Panc1 (cell line): ENCODE measurements around the gene CDK18. TPM values are rescaled to one million over a fixed set of nuclear protein-coding genes. Genes with fewer than 3 reads are reported as not detected.

Experiments
- ATAC-seq: fragments of 200-7000 bp; cut with Tn5 transposase; 2 replicates; pipeline ENCODE4 v1.9.1; 2020; ENCODE audit warnings: mild to moderate bottlenecking, moderate library complexity
- BruUV-seq: library from RNA; stranded (reverse); fragments of 400-500 nt; replicated peaks from 2 replicates; lab custom pipeline; 2021; lab: Mats Ljungman, UMichigan
- CTCF ChIA-PET: fragments of 300-600 bp; sonication (Branson Sonifier 250); formaldehyde crosslinking; loops from one replicate; lab custom pipeline; 2022; ENCODE audit warnings: antibody characterized with exemption; lab: Charles Lee
- POLR2A ChIA-PET: fragments of 300-600 bp; sonication (Branson Sonifier 250); formaldehyde crosslinking; loops from one replicate; lab custom pipeline; 2022; ENCODE audit warnings: antibody characterized with exemption; lab: Charles Lee
- DNase-seq: peaks from one replicate; pipeline ENCODE4 v3.0.0-alpha.2; 2010; ENCODE audit warnings: low read depth, low spot score
- H3K27ac ChIP-seq: 2 replicates; pipeline ENCODE4 v1.5.1; 2011; ENCODE audit warnings: mild to moderate bottlenecking, low read length, inconsistent platforms
- H3K27me3 ChIP-seq: fragments of 200-500 bp; sonication (Bioruptor generic); 2 replicates; pipeline ENCODE4 v1.6.0; 2014; ENCODE audit warnings: low read length, inconsistent platforms; ENCODE audit not compliant: control insufficient read depth, insufficient read depth
- H3K36me3 ChIP-seq: fragments of 200-500 bp; sonication (Bioruptor generic); 2 replicates; pipeline ENCODE4 v1.5.1; 2014; ENCODE audit warnings: inconsistent platforms, mild to moderate bottlenecking, low read length, moderate library complexity; ENCODE audit not compliant: control insufficient read depth, insufficient read depth
- H3K4me1 ChIP-seq: 2 replicates; pipeline ENCODE4 v1.5.1; 2011; ENCODE audit warnings: inconsistent platforms, mild to moderate bottlenecking, low read length, moderate library complexity; ENCODE audit not compliant: control insufficient read depth, insufficient read depth
- H3K4me3 ChIP-seq, 2 experiments: 2 replicates each; pipeline ENCODE4 v1.5.1; 2011 to 2012; ENCODE audit warnings: low read depth in 2 of 2, low read length in 2 of 2, mild to moderate bottlenecking in 2 of 2, inconsistent platforms in 1 of 2, moderate library complexity in 1 of 2
- H3K9me3 ChIP-seq: fragments of 200-500 bp; sonication (Bioruptor generic); 2 replicates; pipeline ENCODE4 v1.5.1; 2014; ENCODE audit warnings: low read depth, mild to moderate bottlenecking, inconsistent platforms, low read length, moderate library complexity; ENCODE audit not compliant: control insufficient read depth, insufficient read depth
- POLR2AphosphoS5 ChIP-seq: IDR thresholded peaks from 2 replicates; pipeline ENCODE4 v1.6.1; 2012; ENCODE audit warnings: mild to moderate bottlenecking, low read depth, low read length, moderate library complexity
- SIN3A ChIP-seq: IDR thresholded peaks from 2 replicates; pipeline ENCODE4 v1.6.1; 2012; ENCODE audit warnings: low read depth, mild to moderate bottlenecking, low read length, moderate library complexity, borderline replicate concordance; ENCODE audit not compliant: insufficient read depth
- TCF7L2 ChIP-seq: IDR thresholded peaks from 2 replicates; pipeline ENCODE4 v1.6.1; 2011; ENCODE audit warnings: mild to moderate bottlenecking, low read depth, low read length, inconsistent platforms
- in situ Hi-C: cut with HindIII; loops from 2 replicates; pipeline ENCODE4 v1.10.0; 2016; ENCODE audit warnings: low sequenced_read_pairs, low pct_unique_long_range_greater_than_20kb
- intact Hi-C: fragments of 100-400 bp; cut with micrococcal nuclease; formaldehyde crosslinking; loops from one replicate; pipeline ENCODE4 v1.10.0; 2022; ENCODE audit not compliant: unreplicated experiment
- total RNA-seq: library from RNA; stranded (reverse); gene quantifications from one replicate; pipeline ENCODE4 v1.2.1, GENCODE V29; 2021; ENCODE audit not compliant: unreplicated experiment
- TF ChIP-seq, protein P1 (sequence below): fragments of 450-650 bp; IDR thresholded peaks from 2 replicates; pipeline ENCODE4 v1.5.1; 2017; ENCODE audit warnings: mild to moderate bottlenecking
- TF ChIP-seq, protein P2 (sequence below), 2 experiments: IDR thresholded peaks; 2 replicates each; pipeline ENCODE4 v1.6.1; 2011 to 2012; ENCODE audit warnings: low read depth in 2 of 2, control low read depth in 1 of 2, low read length in 1 of 2, mild to moderate bottlenecking in 1 of 2, moderate library complexity in 1 of 2; ENCODE audit not compliant: insufficient read depth in 1 of 2

The CDK18 gene
- total RNA-seq, 1 experiment from 2014 or later = 7.0 TPM

DNA sequence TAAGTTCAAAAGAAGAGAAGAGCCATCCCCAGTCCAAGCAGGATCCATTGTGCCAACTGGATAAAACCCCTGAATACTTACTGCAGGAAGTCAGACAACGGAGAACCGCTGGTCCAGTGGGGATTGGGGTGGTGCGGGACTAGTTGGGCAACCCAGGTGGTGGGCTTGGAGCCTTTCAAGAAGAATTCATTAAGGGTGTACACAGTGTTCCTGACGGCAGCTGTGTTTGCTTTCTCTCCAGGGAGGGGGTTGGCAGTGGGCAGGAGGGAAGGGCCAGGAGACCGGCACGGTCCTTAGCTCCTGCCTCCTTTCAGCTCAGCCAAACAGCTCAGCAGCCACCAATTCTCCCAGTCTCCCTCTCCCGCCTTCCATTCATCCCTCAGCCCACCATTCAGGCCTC, 7.1 kb upstream of the CDK18 start:
- Histone ChIP-seq H3K4me1 (no peaks in the 10 kb centered on the region), H3K27me3 (no peaks in the 10 kb centered on the region), H3K4me3 (no peak overlapping the region), H3K36me3 (no peaks in the 10 kb centered on the region), H3K27ac (no peak overlapping the region), H3K9me3 (no peaks in the 10 kb centered on the region)
- BruUV-seq = no TSS peak
- in situ Hi-C loops (no loop called here), intact Hi-C loops (no loop called here)
- DNase-seq = no peak
- ChIA-PET POLR2A (no interaction called here), CTCF (no interaction called here)
- no peak for ATAC-seq
- TF ChIP-seq, protein P1, sequence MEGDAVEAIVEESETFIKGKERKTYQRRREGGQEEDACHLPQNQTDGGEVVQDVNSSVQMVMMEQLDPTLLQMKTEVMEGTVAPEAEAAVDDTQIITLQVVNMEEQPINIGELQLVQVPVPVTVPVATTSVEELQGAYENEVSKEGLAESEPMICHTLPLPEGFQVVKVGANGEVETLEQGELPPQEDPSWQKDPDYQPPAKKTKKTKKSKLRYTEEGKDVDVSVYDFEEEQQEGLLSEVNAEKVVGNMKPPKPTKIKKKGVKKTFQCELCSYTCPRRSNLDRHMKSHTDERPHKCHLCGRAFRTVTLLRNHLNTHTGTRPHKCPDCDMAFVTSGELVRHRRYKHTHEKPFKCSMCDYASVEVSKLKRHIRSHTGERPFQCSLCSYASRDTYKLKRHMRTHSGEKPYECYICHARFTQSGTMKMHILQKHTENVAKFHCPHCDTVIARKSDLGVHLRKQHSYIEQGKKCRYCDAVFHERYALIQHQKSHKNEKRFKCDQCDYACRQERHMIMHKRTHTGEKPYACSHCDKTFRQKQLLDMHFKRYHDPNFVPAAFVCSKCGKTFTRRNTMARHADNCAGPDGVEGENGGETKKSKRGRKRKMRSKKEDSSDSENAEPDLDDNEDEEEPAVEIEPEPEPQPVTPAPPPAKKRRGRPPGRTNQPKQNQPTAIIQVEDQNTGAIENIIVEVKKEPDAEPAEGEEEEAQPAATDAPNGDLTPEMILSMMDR = no peak
- TF ChIP-seq, protein P2, sequence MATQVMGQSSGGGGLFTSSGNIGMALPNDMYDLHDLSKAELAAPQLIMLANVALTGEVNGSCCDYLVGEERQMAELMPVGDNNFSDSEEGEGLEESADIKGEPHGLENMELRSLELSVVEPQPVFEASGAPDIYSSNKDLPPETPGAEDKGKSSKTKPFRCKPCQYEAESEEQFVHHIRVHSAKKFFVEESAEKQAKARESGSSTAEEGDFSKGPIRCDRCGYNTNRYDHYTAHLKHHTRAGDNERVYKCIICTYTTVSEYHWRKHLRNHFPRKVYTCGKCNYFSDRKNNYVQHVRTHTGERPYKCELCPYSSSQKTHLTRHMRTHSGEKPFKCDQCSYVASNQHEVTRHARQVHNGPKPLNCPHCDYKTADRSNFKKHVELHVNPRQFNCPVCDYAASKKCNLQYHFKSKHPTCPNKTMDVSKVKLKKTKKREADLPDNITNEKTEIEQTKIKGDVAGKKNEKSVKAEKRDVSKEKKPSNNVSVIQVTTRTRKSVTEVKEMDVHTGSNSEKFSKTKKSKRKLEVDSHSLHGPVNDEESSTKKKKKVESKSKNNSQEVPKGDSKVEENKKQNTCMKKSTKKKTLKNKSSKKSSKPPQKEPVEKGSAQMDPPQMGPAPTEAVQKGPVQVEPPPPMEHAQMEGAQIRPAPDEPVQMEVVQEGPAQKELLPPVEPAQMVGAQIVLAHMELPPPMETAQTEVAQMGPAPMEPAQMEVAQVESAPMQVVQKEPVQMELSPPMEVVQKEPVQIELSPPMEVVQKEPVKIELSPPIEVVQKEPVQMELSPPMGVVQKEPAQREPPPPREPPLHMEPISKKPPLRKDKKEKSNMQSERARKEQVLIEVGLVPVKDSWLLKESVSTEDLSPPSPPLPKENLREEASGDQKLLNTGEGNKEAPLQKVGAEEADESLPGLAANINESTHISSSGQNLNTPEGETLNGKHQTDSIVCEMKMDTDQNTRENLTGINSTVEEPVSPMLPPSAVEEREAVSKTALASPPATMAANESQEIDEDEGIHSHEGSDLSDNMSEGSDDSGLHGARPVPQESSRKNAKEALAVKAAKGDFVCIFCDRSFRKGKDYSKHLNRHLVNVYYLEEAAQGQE (IDR thresholded peaks at IDR 0.05; ENCODE audit: insufficient read depth in 1 of 2, low read depth in 2 of 2, low read length in 1 of 2) = no peak
- TF ChIP-seq POLR2AphosphoS5 (no peak), SIN3A (no peak), TCF7L2 (no peak)

DNA sequence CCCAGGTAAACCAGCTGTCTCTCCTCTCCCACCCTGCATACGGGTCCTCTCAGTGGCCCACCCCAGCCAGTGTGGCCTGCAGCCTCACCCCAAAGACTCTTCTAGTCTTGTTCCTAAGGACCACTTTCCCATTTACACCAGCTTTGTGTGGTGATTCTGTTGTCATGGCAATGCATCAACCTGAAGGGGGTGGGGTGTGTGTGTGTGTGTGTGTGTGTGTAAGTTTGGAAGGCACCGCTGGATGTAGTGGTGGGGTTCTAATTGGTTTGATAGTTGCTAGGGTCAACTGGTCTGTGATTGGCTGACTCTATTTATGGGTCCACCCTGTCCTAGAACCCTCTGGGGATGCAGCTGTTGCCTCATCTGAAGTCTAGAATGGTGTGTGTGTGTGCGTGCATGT, 4.7 kb upstream of the CDK18 start:
- in situ Hi-C loops (no loop called here), intact Hi-C loops (no loop called here)
- no peak overlapping the region for H3K4me3 ChIP-seq
- DNase-seq = no peak
- ChIA-PET POLR2A (no interaction called here), CTCF (interaction anchor here (1.1 kb wide), 1 partner anchor 14 kb away, joined by 4 read pairs; no protein-coding TSS in a partner anchor)
- no peak overlapping the region for H3K27ac ChIP-seq
- H3K4me1 ChIP-seq = no peaks in the 10 kb centered on the region
- no TSS peak for BruUV-seq
- TF ChIP-seq TCF7L2 = no peak
- TF ChIP-seq, protein P1 = no peak
- TF ChIP-seq SIN3A = no peak
- no peak for TF ChIP-seq POLR2AphosphoS5
- TF ChIP-seq, protein P2 (IDR thresholded peaks at IDR 0.05; ENCODE audit: insufficient read depth in 1 of 2, low read depth in 2 of 2, low read length in 1 of 2) = no peak
- ATAC-seq = no peak
- peaks cover 4% of the 10 kb centered on the region for H3K27me3 ChIP-seq
- no peaks in the 10 kb centered on the region for H3K36me3 ChIP-seq
- no peaks in the 10 kb centered on the region for H3K9me3 ChIP-seq
